NCI-H2029 treated with DMSO at 0.1 percent for 48 hours (cell line): ENCODE measurements around the gene DNAAF1.
"Not testable (repeated sequence)": the region's sequence is repeated elsewhere in the genome, so short reads cannot be mapped to it uniquely, and the experiment has no call there.

Source experiments
- DNase-seq: peaks from one replicate; lab custom pipeline; 2025; lab: John Stamatoyannopoulos, UW

DNAAF1 gene

GRCh38 chr16:84212154-84212553 is 67.0 kb downstream of the DNAAF1 start:
- no peak for DNase-seq

DNA sequence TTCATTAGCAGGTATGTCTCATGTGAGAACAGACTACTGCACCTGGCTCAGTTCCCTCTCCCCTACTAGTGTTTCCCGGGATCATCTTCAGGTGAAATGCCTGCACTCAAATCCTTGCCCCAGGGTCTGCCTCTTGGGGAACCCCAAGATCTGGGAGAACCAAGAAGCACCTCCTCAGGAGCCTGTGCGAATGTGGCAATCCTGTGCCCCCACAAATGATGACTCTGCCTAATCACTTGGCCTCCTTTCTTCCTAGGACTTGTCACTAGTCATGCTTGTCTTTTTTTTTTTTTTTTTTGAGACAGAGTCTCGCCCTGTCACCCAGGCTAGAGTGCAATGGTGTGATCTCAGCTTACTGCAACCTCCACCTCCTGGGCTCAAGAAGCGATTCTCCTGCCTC is 67.5 kb downstream of the DNAAF1 start:
- no peak for DNase-seq

GRCh38 chr16:84214451-84215066 is 69.5 kb downstream of the DNAAF1 start:
- no peak for DNase-seq

GRCh38 chr16:84215531-84215930 is 70.4 kb downstream of the DNAAF1 start:
- no peak for DNase-seq

DNA sequence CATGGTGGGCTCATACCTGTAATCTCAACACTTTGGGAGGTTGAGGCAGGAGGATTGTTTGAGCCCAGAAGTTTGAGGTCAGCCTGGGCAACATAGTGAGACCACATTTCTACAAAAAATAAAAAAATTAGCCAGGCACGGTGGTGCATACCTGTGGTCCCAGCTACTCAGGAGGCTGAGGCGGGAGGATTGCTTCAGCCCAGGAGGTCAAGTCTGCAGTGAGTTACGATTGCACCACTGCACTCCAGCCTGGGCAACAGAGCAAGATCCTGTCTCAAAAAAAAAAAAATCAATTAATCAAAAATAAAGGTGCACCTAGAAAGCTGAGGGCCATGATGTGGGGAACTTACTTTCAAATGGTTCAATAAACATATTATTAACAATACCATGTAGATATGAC is 71.0 kb downstream of the DNAAF1 start:
- not testable (repeated sequence) for DNase-seq

- DNase-seq = no peak
Observed at GRCh38 chr16:84218176-84218823, 73.2 kb downstream of the DNAAF1 start.

DNA sequence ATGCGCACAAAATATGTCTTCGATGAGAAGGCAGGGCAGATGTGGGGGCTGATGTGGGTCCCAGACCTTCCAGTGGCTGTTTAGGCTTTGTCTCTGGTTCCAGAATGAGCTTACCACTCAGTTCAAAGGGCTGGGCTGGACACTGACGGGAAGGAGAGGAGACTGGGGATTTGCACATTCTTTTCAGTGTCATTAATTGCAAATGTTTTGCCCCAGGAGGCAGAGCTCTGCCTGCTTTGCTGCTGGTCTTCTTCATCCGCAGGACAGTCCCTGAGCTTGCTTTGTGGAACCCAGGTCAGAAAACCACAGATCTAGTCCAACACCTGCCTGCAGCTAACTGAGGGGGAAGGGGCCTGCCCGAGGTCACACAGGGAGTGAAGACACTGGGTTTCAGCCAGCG is 73.8 kb downstream of the DNAAF1 start:
- no peak for DNase-seq

- no peak for DNase-seq
Observed at GRCh38 chr16:84220851-84221250, 75.7 kb downstream of the DNAAF1 start.

- DNase-seq = no peak
Observed at GRCh38 chr16:84223456-84223855, 78.3 kb downstream of the DNAAF1 start.

DNA sequence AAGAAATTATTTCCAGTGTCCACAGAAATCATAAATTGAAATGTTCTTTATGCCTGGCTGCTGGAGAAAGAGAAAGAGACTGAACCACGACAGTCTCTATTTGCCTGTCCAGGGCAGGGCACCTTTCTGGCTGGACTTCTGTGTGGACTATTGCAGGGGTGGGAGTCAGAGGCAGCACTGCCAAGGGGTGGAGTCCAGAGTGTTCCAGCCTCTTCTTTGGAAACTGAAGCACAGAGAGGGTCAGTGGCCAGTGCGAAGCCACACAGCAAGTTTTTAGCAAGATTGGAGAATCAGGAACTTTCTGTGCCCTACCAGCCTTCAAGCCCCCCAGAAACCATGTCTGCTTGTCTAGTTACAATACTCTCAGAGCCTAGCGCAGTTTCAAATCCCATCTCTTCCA is 79.4 kb downstream of the DNAAF1 start:
- DNase-seq = no peak

GRCh38 chr16:84225126-84225525 is 80.0 kb downstream of the DNAAF1 start:
- DNase-seq = no peak

DNA sequence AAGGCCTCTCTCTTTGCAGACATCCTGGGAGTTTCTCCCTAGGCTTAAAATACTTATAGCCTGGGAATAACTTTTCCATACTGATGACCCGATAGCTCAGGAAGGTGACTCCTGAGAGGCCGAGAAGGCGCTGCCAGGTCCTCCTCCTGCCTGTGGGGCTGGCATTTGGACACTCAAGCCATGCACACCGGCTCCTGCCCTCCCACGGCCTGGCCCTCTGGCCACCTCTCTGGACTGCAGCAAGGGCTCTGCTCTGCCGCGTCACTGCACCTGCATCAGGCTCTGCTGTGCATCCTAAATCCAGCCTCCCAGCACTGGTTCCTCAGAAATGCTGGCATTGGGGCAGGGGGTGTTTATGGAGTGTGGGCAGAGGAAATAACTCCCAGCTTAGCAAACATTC is 80.5 kb downstream of the DNAAF1 start:
- no peak for DNase-seq

DNA sequence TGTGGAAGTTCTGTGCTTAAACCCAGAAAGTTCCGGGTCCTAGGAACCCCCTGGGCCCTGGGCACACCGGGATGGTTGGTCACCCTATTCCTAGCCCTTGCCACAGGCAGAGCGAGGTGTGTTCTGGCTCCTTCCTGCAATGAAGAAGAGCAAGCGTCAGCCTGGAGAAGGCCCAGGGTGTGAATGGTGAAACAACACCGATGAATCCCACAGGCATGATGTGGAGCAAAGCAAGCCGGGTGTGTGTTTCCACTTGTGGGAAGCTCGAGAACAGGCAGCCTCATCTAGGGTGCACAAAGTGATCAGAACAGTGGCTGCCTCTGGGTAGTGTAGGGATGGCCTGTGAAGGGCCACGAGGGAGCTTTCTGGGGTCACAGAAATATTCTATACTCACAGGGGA is 80.9 kb downstream of the DNAAF1 start:
- no peak for DNase-seq
